Measurements from ENCODE around the gene PKIB. TPM values are rescaled to one million over a fixed set of nuclear protein-coding genes. Genes with fewer than 3 reads are reported as not detected.
"Not testable (repeated sequence)": the region's sequence is repeated elsewhere in the genome, so short reads cannot be mapped to it uniquely, and the experiment has no call there.

PKIB gene
- total RNA-seq, 1 experiment from 2014 or later = 29.1 TPM

DNA sequence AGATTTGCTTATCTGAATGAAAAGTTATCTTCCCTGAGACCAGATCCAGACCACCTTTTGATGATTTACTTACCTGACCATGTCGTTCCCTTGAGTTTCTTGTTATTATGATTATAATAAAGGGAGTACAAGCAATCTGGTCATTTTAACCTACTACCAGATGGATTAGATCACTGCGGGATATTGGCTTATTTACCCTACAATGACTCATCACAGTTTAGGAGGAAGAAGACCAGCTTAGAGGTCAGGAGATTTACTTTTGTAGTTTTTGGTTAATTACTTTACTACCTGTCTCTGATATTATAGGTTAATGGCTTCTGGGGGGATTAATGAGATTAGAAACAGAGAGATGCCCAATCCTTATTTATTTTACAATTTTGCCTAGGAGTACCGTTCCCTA is 10.7 kb downstream of the PKIB start:
- peak; percentile 20 for DNase-seq (ENCODE audit: low read depth)

- DNase-seq (ENCODE audit: low read depth) = no peak
Observed at GRCh38 chr6:122621638-122622037, 11.4 kb downstream of the PKIB start.

GRCh38 chr6:122622479-122622878 is 12.3 kb downstream of the PKIB start:
- peak; percentile 9 for DNase-seq (ENCODE audit: low read depth)

- DNase-seq (ENCODE audit: low read depth) = no peak
Observed at GRCh38 chr6:122623279-122623678, 13.1 kb downstream of the PKIB start.

GRCh38 chr6:122624853-122625252 is 14.6 kb downstream of the PKIB start:
- no peak for DNase-seq (ENCODE audit: low read depth)

DNA sequence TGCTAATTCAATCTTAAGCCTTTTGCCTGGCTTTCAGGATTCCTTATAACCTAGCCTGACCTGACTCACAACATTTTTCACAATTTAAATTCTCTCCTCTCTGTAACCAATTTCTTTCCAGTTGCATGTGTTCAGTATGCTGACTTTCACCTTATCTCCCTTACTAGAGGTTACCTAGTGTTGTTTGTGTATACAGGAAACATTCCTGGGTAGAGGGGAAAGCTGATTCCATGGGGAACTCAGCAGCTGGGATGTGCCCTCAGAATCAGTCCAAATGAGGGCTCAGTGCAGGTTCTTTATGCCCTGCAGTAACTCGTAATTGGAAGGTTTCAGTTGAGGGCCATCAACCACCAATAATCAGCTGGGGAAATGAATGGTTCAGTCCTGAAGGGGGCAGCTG is 18.5 kb downstream of the PKIB start:
- DNase-seq (ENCODE audit: low read depth) = no peak

GRCh38 chr6:122631571-122632249 is 21.5 kb downstream of the PKIB start:
- DNase-seq (ENCODE audit: low read depth) = no peak

- no peak for DNase-seq (ENCODE audit: low read depth)
Observed at GRCh38 chr6:122640366-122640765, 30.2 kb downstream of the PKIB start.

- no peak for DNase-seq (ENCODE audit: low read depth)
Observed at GRCh38 chr6:122641819-122642218, 31.6 kb downstream of the PKIB start.

GRCh38 chr6:122642604-122643003 is 32.4 kb downstream of the PKIB start:
- DNase-seq (ENCODE audit: low read depth) = not testable (repeated sequence)

- DNase-seq (ENCODE audit: low read depth) = no peak
Observed at GRCh38 chr6:122645256-122645655, 35.1 kb downstream of the PKIB start.

GRCh38 chr6:122647765-122648164 is 37.6 kb downstream of the PKIB start:
- DNase-seq (ENCODE audit: low read depth) = peak; percentile 20

- no peak for DNase-seq (ENCODE audit: low read depth)
Observed at GRCh38 chr6:122648726-122649125, 38.5 kb downstream of the PKIB start.

DNA sequence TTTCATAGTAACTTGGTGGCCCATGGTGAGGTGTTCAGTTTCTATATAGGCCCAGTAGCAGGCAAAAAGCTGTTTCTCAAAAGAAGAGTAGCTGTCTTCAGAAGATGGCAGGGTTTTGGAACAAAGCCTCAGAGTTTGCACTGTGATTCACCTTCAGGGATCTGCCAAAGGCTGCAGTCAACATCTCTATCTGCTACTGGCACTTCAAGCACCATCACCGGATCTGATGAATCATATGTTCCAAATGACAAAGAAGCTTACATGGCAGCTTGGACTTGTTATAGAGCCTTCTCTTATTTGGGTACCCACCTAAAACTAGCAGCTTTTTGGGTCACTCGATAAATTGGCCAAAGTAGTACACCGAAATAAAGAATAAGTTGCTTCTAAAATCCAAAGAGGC is 39.5 kb downstream of the PKIB start:
- DNase-seq (ENCODE audit: low read depth) = peak; percentile 34

GRCh38 chr6:122650403-122650802 is 40.2 kb downstream of the PKIB start:
- no peak for DNase-seq (ENCODE audit: low read depth)

- DNase-seq (ENCODE audit: low read depth) = no peak
Observed at GRCh38 chr6:122651031-122651430, 40.8 kb downstream of the PKIB start.

GRCh38 chr6:122651604-122652003 is 41.4 kb downstream of the PKIB start:
- DNase-seq (ENCODE audit: low read depth) = peak; percentile 15

GRCh38 chr6:122652431-122652830 is 42.2 kb downstream of the PKIB start:
- DNase-seq (ENCODE audit: low read depth) = peak; percentile 48

- DNase-seq (ENCODE audit: low read depth) = peak; percentile 51
Observed at GRCh38 chr6:122653094-122653493, 42.9 kb downstream of the PKIB start.

DNA sequence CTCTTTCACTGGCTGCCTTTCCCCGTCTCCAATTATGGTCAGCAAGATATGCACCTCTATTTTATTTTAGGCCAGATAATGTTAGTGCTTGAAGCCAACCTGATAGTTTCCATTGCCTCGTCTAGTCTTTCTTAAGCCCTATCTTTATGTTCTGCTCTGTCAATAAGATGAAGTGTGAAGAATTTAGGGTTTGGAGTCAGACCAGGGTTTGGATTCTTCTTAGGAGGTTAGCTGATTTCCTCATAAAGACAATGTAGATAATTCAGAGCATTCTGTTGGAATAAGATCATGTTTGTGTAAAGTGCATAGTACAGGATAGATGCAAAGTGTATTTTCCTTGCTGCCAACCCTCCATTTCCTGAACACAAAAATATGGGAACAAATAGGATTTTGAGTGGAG is 43.8 kb downstream of the PKIB start:
- DNase-seq (ENCODE audit: low read depth) = no peak

- no peak for DNase-seq (ENCODE audit: low read depth)
Observed at GRCh38 chr6:122657601-122658000, 47.4 kb downstream of the PKIB start.

DNA sequence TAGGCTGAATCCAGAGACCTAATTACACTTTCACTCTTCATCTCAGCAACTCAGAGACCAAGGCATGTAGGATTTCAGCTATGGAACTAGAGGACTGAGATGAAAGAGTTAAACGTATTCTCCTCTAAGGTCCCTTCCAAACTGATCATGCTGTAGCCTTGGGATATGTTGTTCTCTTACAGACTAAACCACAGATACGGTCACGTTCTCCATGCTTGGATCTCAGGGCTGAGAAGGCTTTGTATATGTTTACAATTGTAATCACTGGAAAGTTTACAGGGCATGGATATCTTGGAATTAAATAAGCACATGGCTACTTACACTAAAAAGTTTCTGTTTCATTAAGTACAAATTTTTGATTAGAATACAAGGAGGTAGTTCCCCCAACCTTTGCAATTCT is 50.1 kb downstream of the PKIB start:
- no peak for DNase-seq (ENCODE audit: low read depth)

DNA sequence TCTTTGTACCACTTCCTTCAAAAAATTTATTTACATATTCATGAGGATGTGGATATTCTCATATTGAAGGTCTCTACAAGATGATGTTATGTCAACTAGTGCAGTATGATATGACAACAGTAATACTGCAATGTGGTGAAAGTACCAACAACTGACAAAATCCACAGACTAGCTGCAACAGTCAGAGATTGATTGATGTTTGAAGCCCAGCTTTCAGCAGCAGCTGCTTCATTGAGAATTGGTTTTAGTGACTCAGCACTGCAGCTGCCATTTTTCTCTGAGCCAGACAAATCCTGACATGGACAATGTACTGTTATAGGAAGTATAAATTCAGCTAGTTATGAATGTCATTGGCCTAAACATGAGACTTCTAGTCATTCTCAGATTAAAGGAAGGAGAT is 53.8 kb downstream of the PKIB start:
- DNase-seq (ENCODE audit: low read depth) = no peak

- no peak for DNase-seq (ENCODE audit: low read depth)
Observed at GRCh38 chr6:122665929-122666328, 55.7 kb downstream of the PKIB start.
